A549 (cell line): ENCODE measurements around the gene OVCH2. TPM values are rescaled to one million over a fixed set of nuclear protein-coding genes. Genes with fewer than 3 reads are reported as not detected.

Experiments
- ATAC-seq, 2 experiments: fragments of 200-7000 bp in 1 of 2; fragments of >200 bp in 1 of 2; cut with Nextera tagmentation in 1 of 2; cut with Tn5 transposase in 1 of 2; 3 replicates each; pipeline versions ENCODE4 v1.8.0 to v1.9.1; 2018 to 2020; ENCODE audit warnings: mild to moderate bottlenecking in 1 of 2, moderate library complexity in 1 of 2
- CTCF ChIA-PET: fragments of 300-600 bp; sonication (Branson Sonifier 250); formaldehyde crosslinking; extraction: SDS; loops from one replicate; lab custom pipeline; 2021; ENCODE audit warnings: antibody characterized with exemption, inconsistent platforms; lab: Yijun Ruan, JAX
- POLR2A ChIA-PET: fragments of 350-600 bp; formaldehyde crosslinking; extraction: SDS; loops from one replicate; lab custom pipeline; 2021; ENCODE audit warnings: antibody characterized with exemption, inconsistent platforms; lab: Yijun Ruan, JAX
- DNase-seq, 2 experiments: peaks; one replicate each; pipeline versions ENCODE4 v3.0.0 to v3.0.0-alpha.2; 2011 to 2016; ENCODE audit warnings: low read depth in 1 of 2, low spot score in 1 of 2
- FAIRE-seq: peaks from 2 replicates; lab custom pipeline; 2011; peaks lifted over from hg19 to GRCh38; lab: Jason Lieb, UNC
- H3K27ac ChIP-seq, 2 experiments: fragments of >200 bp; sonication (Bioruptor Twin); formaldehyde crosslinking; 3 replicates each; pipeline ENCODE4 v1.5.1; 2016 to 2017
- H3K4me1 ChIP-seq: fragments of >200 bp; sonication (Bioruptor Twin); formaldehyde crosslinking; 3 replicates; pipeline ENCODE4 v1.6.1; 2016
- H3K4me2 ChIP-seq: fragments of >200 bp; sonication (Bioruptor Twin); formaldehyde crosslinking; 3 replicates; pipeline ENCODE4 v1.6.1; 2016
- H3K4me3 ChIP-seq: fragments of >200 bp; sonication (Bioruptor Twin); formaldehyde crosslinking; 3 replicates; pipeline ENCODE4 v1.5.1; 2016
- H3K9me3 ChIP-seq: fragments of >200 bp; sonication (Bioruptor Twin); formaldehyde crosslinking; 3 replicates; pipeline ENCODE4 v1.6.1; 2016
- CBX2 ChIP-seq: fragments of 200-600 bp; sonication (generic); IDR thresholded peaks from 2 replicates; pipeline ENCODE4 v1.6.1; 2016; ENCODE audit warnings: low read depth, mild to moderate bottlenecking, borderline replicate concordance
- CBX8 ChIP-seq: fragments of 200-600 bp; sonication (generic); IDR thresholded peaks from 2 replicates; pipeline ENCODE4 v1.6.1; 2016
- CHD4 ChIP-seq: fragments of 200-600 bp; sonication (generic); IDR thresholded peaks from 2 replicates; pipeline ENCODE4 v1.6.1; 2016; ENCODE audit warnings: antibody characterized with exemption, mild to moderate bottlenecking, borderline replicate concordance
- FOSL2 ChIP-seq, 2 experiments: fragments of 450-650 bp in 1 of 2; fragments of >200 bp in 1 of 2; sonication (Bioruptor Twin) in 1 of 2; formaldehyde crosslinking; IDR thresholded peaks; 2 replicates each; pipeline versions ENCODE4 v1.5.0 to v1.6.1; 2016 to 2020; ENCODE audit warnings: mild to moderate bottlenecking in 1 of 2, moderate library complexity in 1 of 2
- GATA3 ChIP-seq: IDR thresholded peaks from 2 replicates; pipeline ENCODE4 v1.6.1; 2012; ENCODE audit warnings: borderline replicate concordance
- HDAC2 ChIP-seq: fragments of 200-600 bp; sonication (generic); IDR thresholded peaks from 2 replicates; pipeline ENCODE4 v1.6.1; 2016
- HES2 ChIP-seq: fragments of >200 bp; sonication (Bioruptor Twin); formaldehyde crosslinking; IDR thresholded peaks from 2 replicates; pipeline ENCODE4 v1.6.1; 2016
- HEYL ChIP-seq: fragments of 250-450 bp; sonication (Bioruptor Pico); IDR thresholded peaks from 2 replicates; pipeline ENCODE4 v1.8.0; 2021; ENCODE audit warnings: mild to moderate bottlenecking, moderate library complexity
- JUN ChIP-seq, 2 experiments: fragments of >200 bp; sonication (Bioruptor Twin); formaldehyde crosslinking; IDR thresholded peaks; 2 replicates in 1 of 2; 3 replicates in 1 of 2; pipeline ENCODE4 v1.6.1; 2016 to 2017
- JUNB ChIP-seq: fragments of >200 bp; sonication (Bioruptor Twin); formaldehyde crosslinking; IDR thresholded peaks from 2 replicates; pipeline ENCODE4 v1.6.1; 2016
- KDM1A ChIP-seq: fragments of 200-600 bp; sonication (generic); IDR thresholded peaks from 2 replicates; pipeline ENCODE4 v1.6.1; 2016; ENCODE audit warnings: low read depth, mild to moderate bottlenecking
- MYC ChIP-seq: IDR thresholded peaks from 2 replicates; pipeline ENCODE4 v1.6.1; 2012; ENCODE audit warnings: mild to moderate bottlenecking, inconsistent platforms, low read length, improper control_type of control experiment, borderline replicate concordance
- NR3C1 ChIP-seq: fragments of >200 bp; sonication (Bioruptor Twin); formaldehyde crosslinking; IDR thresholded peaks from 3 replicates; pipeline ENCODE4 v1.6.1; 2017
- PHF8 ChIP-seq: fragments of 200-600 bp; sonication (generic); IDR thresholded peaks from 2 replicates; pipeline ENCODE4 v1.6.1; 2016; ENCODE audit warnings: low read depth, mild to moderate bottlenecking, antibody characterized with exemption, moderate library complexity, borderline replicate concordance
- POLR2AphosphoS2 ChIP-seq: conservative IDR thresholded peaks from 2 replicates; pipeline ENCODE4 v1.6.1; 2012; ENCODE audit warnings: low read length, improper control_type of control experiment, inconsistent platforms
- RAD21 ChIP-seq, 2 experiments: fragments of >200 bp in 1 of 2; sonication (Bioruptor Twin) in 1 of 2; formaldehyde crosslinking in 1 of 2; IDR thresholded peaks in 1 of 2; conservative IDR thresholded peaks in 1 of 2; 2 replicates in 1 of 2; 3 replicates in 1 of 2; pipeline ENCODE4 v1.6.1; 2012 to 2018; ENCODE audit warnings: inconsistent platforms in 1 of 2
- RARB ChIP-seq: fragments of 250-450 bp; sonication (Bioruptor Pico); IDR thresholded peaks from 2 replicates; pipeline ENCODE4 v1.8.0; 2021; ENCODE audit warnings: mild to moderate bottlenecking, moderate library complexity
- RFX5 ChIP-seq: fragments of 450-650 bp; IDR thresholded peaks from 2 replicates; pipeline ENCODE4 v1.7.1; 2014; ENCODE audit warnings: antibody characterized with exemption, mild to moderate bottlenecking, moderate library complexity
- SMC3 ChIP-seq: fragments of >200 bp; sonication (Bioruptor Twin); formaldehyde crosslinking; IDR thresholded peaks from 3 replicates; pipeline ENCODE4 v1.6.1; 2018; ENCODE audit warnings: inconsistent platforms
- TFCP2L1 ChIP-seq: fragments of 250-450 bp; sonication (Bioruptor Pico); IDR thresholded peaks from 2 replicates; pipeline ENCODE4 v1.5.0; 2021; ENCODE audit warnings: mild to moderate bottlenecking
- ZNF302 ChIP-seq: fragments of 250-450 bp; sonication (Bioruptor Pico); IDR thresholded peaks from 2 replicates; pipeline ENCODE4 v1.9.0; 2021; ENCODE audit warnings: inconsistent platforms, mild to moderate bottlenecking, moderate library complexity
- WGBS: methylation state at CpG from one replicate; pipeline ENCODE4 v1.1.6; 2017; ENCODE audit errors: missing lambda C conversion rate; 5-methylcytosine and 5-hydroxymethylcytosine counted together
- polyA plus RNA-seq, 4 experiments: library from polyadenylated mRNA; depleted of rRNA in 3 of 4; stranded (reverse); fragments of >200 nt; fragmentation: RNase III in 1 of 4; extraction: RNeasy Plus Mini Kit Qiagen cat#74134 plus additional on column Dnase treatment in 1 of 4; gene quantifications; 2 replicates in 3 of 4; 3 replicates in 1 of 4; pipeline ENCODE4 v1.2.3, GENCODE V29; 2011 to 2017
- TF ChIP-seq, protein P1 (sequence below): IDR thresholded peaks from 2 replicates; pipeline ENCODE4 v1.6.1; 2012
- TF ChIP-seq, protein P2 (sequence below): fragments of 450-650 bp; IDR thresholded peaks from 2 replicates; pipeline ENCODE4 v1.6.1; 2014; ENCODE audit warnings: antibody characterized with exemption
- TF ChIP-seq, protein P3 (sequence below): fragments of 150-350 bp; IDR thresholded peaks from 2 replicates; pipeline ENCODE4 v1.6.1; 2014; ENCODE audit warnings: low read depth, mild to moderate bottlenecking, low read length

OVCH2 gene
- polyA plus RNA-seq, 2 of the 4 experiments (the other 2 are of a cell fraction), result not detected

- H3K9me3 ChIP-seq, result no peaks in the 10 kb centered on the region
- FAIRE-seq, result no peak
- POLR2A ChIA-PET, result no interaction called here
- no peak overlapping the region for H3K4me2 ChIP-seq
- TF ChIP-seq POLR2AphosphoS2 (no peak), FOSL2 (IDR thresholded peaks at IDR 0.05) (no peak), FOSL2 (CRISPR knock-in tag; IDR thresholded peaks at IDR 0.05) (no peak), TFCP2L1 (CRISPR knock-in tag) (no peak), JUNB (no peak), ZNF302 (CRISPR knock-in tag) (no peak), HES2 (no peak), HEYL (no peak)
- TF ChIP-seq, all 56 proteins: peak for 0
- Histone ChIP-seq H3K27ac (no peak overlapping the region), H3K4me1 (no peaks in the 10 kb centered on the region), H3K4me3 (no peak overlapping the region)
- no peak for ATAC-seq
- CTCF ChIA-PET, result interaction anchor here (1.3 kb wide), 2 partner anchors 11 to 272 kb away, joined by 3 read pairs; partner anchors contain the start of gene EIF3F
- 0% methylated on average over 3 of the region's 3 CpGs for WGBS
- DNase-seq, result no peak
Measured at GRCh38 chr11:7714786-7715185, 8.5 kb upstream of the OVCH2 start.

- no peaks in the 10 kb centered on the region for H3K4me1 ChIP-seq
- no peaks in the 10 kb centered on the region for H3K9me3 ChIP-seq
- CTCF ChIA-PET, result no interaction called here
- no peak overlapping the region for H3K4me3 ChIP-seq
- H3K4me2 ChIP-seq, result no peak overlapping the region
- 3% methylated on average over 5 of the region's 5 CpGs for WGBS
- H3K27ac ChIP-seq, result no peak overlapping the region
- POLR2A ChIA-PET, result no interaction called here
- FAIRE-seq (no peak), ATAC-seq (no peak), DNase-seq (no peak)
- TF ChIP-seq, protein P1, sequence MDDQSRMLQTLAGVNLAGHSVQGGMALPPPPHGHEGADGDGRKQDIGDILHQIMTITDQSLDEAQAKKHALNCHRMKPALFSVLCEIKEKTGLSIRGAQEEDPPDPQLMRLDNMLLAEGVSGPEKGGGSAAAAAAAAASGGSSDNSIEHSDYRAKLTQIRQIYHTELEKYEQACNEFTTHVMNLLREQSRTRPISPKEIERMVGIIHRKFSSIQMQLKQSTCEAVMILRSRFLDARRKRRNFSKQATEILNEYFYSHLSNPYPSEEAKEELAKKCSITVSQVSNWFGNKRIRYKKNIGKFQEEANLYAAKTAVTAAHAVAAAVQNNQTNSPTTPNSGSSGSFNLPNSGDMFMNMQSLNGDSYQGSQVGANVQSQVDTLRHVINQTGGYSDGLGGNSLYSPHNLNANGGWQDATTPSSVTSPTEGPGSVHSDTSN, result no peak
- no peak for TF ChIP-seq CBX2
- TF ChIP-seq PHF8, result no peak
- TF ChIP-seq HEYL, result no peak
Measured at GRCh38 chr11:7703740-7704139, 2.5 kb downstream of the OVCH2 start.

GRCh38 chr11:7696424-7696823 lies 9.9 kb downstream of the OVCH2 start:
- 42% methylated on average over 5 of the region's 5 CpGs for WGBS
- no peaks in the 10 kb centered on the region for H3K9me3 ChIP-seq
- H3K4me3 ChIP-seq, result no peak overlapping the region
- TF ChIP-seq, protein P2, sequence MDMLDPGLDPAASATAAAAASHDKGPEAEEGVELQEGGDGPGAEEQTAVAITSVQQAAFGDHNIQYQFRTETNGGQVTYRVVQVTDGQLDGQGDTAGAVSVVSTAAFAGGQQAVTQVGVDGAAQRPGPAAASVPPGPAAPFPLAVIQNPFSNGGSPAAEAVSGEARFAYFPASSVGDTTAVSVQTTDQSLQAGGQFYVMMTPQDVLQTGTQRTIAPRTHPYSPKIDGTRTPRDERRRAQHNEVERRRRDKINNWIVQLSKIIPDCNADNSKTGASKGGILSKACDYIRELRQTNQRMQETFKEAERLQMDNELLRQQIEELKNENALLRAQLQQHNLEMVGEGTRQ, result no peak
- no peak for TF ChIP-seq MYC
- no peak for TF ChIP-seq HDAC2
- no peak for TF ChIP-seq GATA3
- no peak for TF ChIP-seq RARB (CRISPR knock-in tag)
- ATAC-seq (no peak), DNase-seq (no peak), FAIRE-seq (no peak)
- ChIA-PET POLR2A (no interaction called here), CTCF (interaction anchor here (1.5 to 2.6 kb wide), 6 partner anchors 31 to 599 kb away, joined by 4 to 13 read pairs (median 10); partner anchors contain the start of gene PPFIBP2)
- H3K27ac ChIP-seq, result no peak overlapping the region
- H3K4me1 ChIP-seq, result no peaks in the 10 kb centered on the region
- H3K4me2 ChIP-seq, result no peak overlapping the region

GRCh38 chr11:7694235-7694634 lies 12.0 kb downstream of the OVCH2 start:
- no peak for FAIRE-seq
- TF ChIP-seq, protein P2, result no peak
- TF ChIP-seq, protein P3, sequence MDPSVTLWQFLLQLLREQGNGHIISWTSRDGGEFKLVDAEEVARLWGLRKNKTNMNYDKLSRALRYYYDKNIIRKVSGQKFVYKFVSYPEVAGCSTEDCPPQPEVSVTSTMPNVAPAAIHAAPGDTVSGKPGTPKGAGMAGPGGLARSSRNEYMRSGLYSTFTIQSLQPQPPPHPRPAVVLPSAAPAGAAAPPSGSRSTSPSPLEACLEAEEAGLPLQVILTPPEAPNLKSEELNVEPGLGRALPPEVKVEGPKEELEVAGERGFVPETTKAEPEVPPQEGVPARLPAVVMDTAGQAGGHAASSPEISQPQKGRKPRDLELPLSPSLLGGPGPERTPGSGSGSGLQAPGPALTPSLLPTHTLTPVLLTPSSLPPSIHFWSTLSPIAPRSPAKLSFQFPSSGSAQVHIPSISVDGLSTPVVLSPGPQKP, result no peak
- TF ChIP-seq CBX2 (no peak), CBX8 (no peak), KDM1A (no peak), HDAC2 (no peak), RFX5 (no peak), HES2 (no peak), PHF8 (no peak), SMC3 (no peak), MYC (no peak), CHD4 (no peak), JUN (IDR thresholded peaks at IDR 0.05) (no peak), NR3C1 (no peak), RAD21 (conservative IDR thresholded peaks at IDR 0.05 in 1 of 2, IDR thresholded peaks at IDR 0.05 in 1 of 2) (no peak)
- peak overlapping the region; percentile 69 for H3K4me2 ChIP-seq
- no peaks in the 10 kb centered on the region for H3K4me1 ChIP-seq
- peak in 1 of 2 experiments; percentile 77; a peak in 3 of 6 replicates for ATAC-seq
- H3K9me3 ChIP-seq, result no peaks in the 10 kb centered on the region
- DNase-seq, result no peak
- ChIA-PET CTCF (interaction anchor here (0.6 to 2.5 kb wide), 25 partner anchors 9 to 939 kb away, joined by 3 to 13 read pairs (median 4); partner anchors contain the start of gene PPFIBP2), POLR2A (interaction anchor here (0.7 kb wide), 1 partner anchor 64 kb away, joined by 7 read pairs; no protein-coding TSS in a partner anchor)
- WGBS, result 43% methylated on average over 3 of the region's 3 CpGs
- peak overlapping the region in 1 of 2 experiments; percentile 43; a peak in 1 of 6 replicates for H3K27ac ChIP-seq
- peak overlapping the region; percentile 43 for H3K4me3 ChIP-seq
